Measurements from ENCODE around the gene PARVB.

DNA sequence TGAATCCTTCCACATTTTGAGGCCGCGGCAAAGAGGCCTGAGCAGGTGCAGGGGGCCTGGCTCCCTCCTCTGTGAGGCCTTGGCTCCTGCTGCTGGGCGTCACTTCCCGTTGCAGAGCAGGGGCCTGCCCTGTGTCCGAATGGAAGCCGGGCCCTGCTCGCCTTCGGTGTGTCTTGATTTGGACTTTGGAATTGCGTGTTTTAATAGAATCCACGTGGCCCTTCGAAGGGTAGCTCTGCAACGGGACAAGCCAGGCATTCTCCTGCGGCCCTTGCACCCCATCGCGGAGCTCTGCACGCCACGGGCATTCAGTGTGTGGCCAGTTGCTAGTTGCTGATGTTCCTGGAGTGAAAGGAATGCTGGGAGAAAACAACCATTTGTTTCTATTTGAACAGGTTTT lies 43.1 kb upstream of the PARVB start:
- TF ChIP-seq, protein P1, sequence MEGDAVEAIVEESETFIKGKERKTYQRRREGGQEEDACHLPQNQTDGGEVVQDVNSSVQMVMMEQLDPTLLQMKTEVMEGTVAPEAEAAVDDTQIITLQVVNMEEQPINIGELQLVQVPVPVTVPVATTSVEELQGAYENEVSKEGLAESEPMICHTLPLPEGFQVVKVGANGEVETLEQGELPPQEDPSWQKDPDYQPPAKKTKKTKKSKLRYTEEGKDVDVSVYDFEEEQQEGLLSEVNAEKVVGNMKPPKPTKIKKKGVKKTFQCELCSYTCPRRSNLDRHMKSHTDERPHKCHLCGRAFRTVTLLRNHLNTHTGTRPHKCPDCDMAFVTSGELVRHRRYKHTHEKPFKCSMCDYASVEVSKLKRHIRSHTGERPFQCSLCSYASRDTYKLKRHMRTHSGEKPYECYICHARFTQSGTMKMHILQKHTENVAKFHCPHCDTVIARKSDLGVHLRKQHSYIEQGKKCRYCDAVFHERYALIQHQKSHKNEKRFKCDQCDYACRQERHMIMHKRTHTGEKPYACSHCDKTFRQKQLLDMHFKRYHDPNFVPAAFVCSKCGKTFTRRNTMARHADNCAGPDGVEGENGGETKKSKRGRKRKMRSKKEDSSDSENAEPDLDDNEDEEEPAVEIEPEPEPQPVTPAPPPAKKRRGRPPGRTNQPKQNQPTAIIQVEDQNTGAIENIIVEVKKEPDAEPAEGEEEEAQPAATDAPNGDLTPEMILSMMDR (conservative IDR thresholded peaks at IDR 0.05; ENCODE audit: low read depth, low read length), result no peak
- no peak for TF ChIP-seq EZH2 (IDR thresholded peaks at IDR 0.05; ENCODE audit: low read length, unreplicated experiment)
- TF ChIP-seq EZH2phosphoT487 (IDR thresholded peaks at IDR 0.05; ENCODE audit: borderline replicate concordance, low read length), result no peak

All from PC-3 (cell line).